Stimulated activated CD4-positive, alpha-beta T cell treated with anti-CD3 and anti-CD28 coated beads, Interleukin-12 subunit alpha, Interleukin-12 subunit beta, amount 100 ng/mL, for 4 hours (primary cell): Measurements from ENCODE around the gene ADGB.
A peak's percentile ranks its signal among the peaks of the same experiment; 100 is the strongest.
"Not testable (repeated sequence)": the region's sequence is repeated elsewhere in the genome, so short reads cannot be mapped to it uniquely, and the experiment has no call there.

Source experiments
- DNase-seq: peaks from one replicate; pipeline ENCODE4 v3.0.0-alpha.2; 2020

Gene ADGB

DNA sequence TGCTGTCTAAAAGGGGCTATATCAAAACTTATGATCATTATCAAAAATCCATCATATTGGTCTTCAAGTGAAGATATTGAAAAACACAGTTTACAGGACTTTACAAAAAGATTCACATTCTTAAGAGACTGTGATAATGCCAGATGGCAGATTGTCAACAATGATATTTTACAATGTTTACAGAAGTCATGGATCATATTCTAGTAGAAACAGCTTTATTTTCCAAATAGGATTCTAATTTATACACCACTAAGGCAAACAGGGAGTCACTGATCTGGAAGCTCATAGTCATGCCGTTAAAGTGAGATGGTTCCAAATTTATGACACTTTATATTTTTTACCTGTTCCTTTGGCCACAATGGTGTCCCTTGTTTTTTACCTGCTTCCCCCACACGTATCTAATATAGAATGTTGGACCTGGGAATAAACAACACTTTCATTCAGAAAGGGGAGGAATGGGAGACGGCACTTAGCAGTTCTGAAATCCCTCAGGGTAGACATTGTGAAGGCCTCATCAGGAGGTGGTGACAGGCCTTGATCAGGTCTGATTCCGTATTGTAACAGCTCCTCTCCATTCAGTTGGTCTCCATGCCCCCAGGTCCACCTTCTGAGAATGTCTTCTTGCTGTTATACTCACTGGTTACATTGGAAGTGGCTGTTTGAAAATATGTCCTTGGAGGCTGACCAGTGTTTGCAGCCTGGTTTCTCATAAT is 228.6 kb downstream of the ADGB start:
- DNase-seq, result no peak

DNA sequence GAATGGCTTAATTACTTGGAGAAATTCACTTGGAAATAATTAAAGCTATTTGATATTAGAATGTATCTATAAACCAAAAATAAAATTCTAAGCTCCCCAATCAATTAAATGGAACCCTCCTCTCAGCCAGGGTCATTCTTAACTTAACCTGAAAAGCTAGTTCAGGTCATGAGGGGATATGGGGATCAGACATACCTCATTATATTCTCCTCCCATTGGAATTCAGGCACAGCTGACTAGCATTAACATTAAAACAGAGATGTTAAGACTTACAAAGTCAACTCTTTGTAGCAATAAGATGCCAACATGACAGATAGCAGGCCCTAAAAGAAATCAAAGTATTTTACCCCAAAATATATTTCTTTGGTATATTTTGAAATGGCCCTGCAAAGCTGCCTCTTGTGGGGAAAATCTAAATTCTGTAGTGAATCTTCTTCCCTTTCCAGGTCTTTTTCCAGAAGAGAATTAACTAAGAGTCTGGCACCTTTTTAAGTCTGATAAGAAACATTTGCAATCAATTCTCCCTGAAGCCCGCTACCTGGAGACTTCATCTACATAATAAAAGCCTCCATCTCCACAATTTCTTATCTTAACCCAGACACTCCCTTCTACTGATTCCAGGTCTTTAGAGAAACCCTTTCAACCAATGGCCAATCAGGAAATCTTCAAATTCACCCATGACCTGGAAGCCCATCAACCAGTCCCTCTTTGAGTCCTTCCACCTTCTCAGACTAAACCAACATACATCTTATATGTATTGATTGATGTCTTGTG is 231.2 kb downstream of the ADGB start:
- no peak for DNase-seq

DNA sequence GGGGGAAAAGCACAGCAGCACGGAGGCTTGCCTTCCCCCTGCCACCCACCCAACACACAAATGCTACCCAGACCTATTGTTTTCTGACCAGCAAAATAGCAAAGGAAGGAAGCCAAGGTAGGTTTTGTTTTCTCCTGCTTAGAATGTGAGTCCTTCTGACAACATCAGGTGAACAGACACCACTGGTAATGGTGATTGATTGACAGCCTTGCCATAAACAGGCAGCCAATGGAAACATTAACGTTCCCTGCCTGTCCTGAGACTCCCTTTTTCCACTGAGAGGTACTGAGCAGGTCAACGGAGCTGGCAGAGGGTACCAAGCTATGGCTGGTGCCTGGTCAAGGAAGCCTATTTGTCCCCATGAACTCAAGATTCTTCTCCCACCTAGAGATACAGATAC is 234.4 kb downstream of the ADGB start:
- DNase-seq, result no peak

DNA sequence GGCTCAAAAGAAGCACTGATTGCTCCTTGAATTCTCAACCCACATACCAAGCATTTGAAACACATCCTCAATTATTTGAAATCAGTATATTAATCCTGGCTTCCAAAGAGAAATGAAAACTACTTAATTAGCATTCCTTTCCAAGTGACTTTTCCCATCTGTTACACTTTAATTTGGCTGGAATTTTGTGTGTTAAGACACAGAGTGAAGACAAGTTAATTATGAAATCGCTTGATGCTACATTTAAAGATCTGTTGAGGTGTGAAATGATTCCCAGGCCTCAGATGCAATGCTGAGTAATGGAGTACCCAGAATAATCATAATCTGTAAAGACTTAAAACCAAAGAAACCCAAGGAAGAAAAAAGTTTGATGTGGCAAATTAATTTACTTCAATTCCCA is 241.4 kb downstream of the ADGB start:
- DNase-seq, result no peak

DNA sequence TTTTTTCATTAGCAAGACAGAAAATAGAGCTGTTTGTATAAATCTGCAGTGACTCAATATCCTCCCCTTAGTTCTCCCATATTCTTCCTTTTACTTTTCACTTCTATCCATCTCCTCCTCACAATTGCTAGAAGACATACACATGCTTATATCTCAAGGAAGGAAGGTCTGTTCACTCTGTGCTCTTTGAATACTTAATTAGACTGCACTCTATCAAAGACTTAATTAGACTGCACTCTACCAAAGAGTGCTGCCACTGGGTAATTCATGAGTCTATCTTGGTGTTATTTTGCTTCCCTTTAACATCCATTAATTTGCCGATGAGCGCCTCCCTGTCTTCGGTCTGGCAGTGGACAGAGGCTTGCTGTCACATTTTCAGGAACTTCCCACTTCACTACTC is 241.9 kb downstream of the ADGB start:
- no peak for DNase-seq

DNA sequence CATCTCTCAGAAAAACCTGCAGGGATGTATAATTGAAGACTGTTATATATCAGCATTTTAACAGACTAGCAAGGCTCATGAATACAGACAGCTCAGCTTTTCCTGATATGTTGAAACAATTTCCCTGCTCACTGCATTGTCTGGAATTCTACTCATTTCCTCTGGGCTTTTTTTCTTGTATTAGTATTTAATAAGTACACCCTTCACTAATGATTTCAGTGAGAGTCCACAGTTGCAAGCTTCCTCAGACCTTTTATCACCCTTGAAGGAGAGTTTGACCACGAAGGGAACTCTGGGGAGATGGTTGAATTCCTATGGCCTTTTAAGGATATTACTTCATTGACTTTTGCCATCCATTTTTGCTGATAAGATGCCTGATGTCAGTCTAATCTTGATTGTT is 248.7 kb downstream of the ADGB start:
- DNase-seq, result no peak

DNA sequence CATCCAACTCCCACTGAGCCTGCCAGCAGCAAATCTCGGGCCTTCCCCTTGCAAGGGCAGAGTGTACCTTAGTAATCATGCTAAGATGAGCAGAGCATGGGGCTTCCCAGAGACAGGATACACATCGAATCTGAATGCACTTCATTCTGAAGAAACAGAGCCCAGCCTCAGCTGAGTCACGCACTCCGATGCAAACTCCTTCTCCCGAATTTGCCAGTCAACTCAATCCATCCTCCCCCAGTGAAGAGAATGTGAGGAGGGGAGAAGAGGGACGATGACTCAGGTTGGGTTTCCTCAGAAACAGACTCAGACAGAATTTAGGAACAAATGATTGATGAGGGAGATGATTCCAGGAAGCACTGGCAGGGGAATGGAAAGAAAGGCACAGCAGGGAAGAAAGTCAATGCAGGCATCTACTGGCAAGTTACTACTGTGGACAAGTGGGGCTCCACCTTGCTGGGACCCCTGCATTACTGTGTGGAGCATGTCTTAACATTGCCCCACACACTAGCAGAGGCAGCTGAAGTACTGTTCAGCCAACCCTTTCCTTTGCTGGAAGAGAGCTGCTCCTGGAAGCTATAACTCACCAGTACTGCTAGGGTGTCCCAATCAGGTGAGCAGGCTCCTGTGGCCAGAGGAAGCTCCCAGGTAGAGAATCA is 251.6 kb downstream of the ADGB start:
- no peak for DNase-seq

DNA sequence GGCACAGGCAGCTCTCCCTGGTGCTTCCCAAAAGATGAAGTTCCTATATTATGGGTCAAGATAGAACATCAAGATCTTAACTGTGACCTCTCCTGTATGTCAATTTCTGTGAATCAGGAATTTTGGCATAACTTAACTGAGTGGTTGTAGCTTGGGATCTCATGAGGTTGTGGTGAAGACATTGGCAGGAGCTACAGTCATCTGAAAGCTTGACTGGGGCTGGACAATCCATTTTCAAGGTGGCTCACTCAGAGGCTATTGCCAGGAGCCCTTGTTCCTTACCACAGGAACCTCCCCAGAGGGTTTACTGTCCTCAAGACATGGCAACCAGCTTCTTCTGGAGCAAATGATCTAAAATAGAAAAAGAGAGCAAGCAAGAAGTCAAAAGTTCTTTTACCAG is 252.2 kb downstream of the ADGB start:
- no peak for DNase-seq

DNA sequence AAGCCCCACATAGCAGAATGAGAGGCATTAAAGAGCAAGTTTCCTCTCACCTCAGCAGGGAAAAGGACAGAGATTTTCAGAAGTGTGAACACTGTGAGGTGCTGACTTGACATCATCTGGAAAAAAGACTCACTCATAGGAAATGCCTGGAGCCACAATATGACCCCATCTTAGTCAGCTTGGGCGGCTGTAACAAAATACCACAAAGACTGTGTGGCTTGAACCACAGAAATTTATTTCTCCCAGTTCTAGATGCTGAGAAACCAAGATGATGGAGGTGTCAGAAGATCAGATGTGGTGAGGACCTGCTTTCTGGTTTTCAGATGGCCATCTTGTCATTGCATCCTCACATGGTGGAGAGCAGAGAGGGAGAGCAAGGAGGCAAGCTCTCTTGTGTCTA is 253.1 kb downstream of the ADGB start:
- no peak for DNase-seq

DNA sequence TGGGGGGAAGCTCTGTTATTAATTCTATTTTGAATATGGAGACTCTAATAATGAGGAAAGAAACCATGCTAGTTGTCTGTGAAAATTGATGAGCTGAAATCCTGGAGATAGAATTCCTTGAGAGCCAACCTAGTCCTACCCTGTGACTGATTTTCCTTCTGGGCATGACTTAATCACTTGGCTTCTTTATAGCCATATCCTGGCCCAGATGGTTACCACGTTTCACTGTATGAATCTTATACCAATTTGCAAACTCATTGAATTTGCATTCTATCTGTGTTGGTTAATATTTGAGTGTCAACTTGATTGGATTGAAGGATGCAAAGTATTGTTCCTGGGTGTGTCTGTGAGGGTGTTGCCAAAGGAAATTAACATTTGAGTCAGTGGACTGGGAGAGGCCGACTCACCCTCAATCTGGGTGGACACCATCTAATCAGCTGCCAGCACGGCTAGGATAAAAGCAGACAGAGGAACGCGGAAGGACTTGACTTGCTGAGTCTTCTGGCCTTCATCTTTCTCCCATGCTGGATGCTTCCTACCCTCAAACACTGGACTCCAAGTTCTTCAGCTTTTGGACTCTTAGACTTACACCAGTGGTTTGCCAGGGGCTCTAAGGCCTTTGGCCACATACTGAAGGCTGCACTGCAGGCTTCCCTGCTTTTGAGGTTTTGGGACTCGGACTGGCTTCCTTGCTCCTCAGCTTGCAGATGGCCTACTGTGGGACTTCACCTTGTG is 255.9 kb downstream of the ADGB start:
- DNase-seq, result not testable (repeated sequence)

DNA sequence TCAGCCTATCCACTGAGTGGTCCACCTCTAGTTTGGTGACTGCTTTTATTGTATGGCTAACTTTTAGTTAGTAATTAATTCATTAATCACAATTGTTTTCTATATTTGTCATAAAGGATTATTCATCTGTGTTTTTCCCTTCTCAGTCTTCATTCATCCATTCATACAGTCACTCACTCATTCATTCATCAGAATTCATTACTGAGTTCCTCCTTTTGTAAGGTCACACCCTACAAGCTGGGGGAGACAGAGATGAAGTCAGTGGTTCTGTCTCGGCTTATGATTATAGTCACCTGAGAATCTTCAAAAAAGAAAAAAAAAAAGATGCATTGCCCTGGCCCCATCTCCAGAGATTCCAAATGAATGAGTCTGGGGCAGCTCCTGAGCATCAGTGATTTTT is 257.1 kb downstream of the ADGB start:
- no peak for DNase-seq

DNA sequence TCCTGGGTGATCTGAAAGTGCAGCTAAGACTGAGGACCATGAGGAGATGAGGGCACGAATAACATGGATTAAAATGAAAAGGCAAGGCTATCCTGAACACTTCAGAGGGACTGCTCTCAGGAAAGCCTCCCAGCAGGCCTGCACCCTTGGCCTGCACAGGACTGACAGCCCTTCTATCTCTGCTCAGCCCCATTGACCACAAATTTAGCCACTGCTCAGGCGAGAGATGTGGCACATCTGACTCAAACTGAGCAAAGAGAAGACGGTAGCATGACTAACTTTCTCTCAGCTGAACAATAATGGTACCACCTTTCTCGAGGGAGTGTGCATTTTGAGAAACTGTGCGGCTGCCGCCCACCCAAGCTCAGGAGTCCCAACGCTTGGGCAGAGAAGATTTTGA is 257.5 kb downstream of the ADGB start:
- no peak for DNase-seq

DNA sequence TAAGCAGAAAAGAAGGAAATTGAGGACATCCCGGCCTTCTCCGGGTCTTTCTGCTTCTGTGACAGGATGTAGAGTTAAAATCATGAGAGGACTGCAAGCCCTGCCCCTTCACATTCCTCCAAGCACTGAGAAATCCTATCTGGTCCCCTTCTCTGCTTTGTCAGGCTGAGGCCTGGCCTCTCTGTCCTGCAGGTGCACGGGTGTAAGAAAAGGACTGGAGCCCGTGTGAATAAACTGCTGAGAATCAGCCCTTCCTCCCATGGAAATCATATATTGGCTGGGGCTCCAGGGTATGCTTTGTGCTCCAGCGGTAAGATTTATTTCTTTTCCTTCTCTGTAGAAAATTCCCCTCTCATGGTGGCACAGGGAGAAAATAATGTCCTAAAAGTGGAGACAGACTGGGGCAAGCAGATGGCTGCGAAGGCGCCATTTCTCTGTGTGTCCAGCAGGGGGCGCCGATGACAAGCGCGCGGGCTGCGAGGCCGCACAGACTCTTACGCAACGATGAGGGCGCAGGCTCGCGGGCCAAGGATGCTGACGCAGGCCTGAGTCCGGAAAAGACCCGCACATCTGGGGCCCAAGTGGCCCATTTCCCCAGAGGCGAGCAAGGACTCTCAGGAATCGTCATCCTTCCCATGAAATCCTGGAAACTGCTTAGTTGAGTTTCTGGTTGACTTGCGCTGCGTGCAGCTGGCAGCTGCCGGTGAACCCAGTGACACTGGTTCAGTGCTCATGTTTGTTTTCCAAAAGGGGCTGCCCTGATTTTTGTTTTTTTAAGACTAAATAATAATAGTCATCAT is 258.6 kb downstream of the ADGB start:
- peak; percentile 70 for DNase-seq

DNA sequence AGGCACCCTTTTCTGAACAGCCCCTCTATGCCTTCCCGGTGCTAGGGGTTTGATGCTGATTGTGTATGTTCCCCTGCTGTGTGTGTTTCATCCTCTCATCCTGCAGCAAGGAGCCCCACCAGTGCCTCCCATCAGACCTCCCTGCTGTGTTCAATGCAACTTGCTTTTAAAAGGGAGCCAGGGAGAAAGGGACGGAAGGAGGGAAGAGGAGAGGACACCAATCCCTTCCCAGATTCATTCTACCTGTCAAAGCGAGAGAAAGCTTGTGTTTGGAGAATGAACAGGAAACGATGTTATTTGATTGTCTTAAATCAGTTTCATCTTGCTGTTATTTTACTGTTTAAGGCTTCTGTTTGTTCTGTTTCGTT is 259.2 kb downstream of the ADGB start:
- DNase-seq, result no peak

DNA sequence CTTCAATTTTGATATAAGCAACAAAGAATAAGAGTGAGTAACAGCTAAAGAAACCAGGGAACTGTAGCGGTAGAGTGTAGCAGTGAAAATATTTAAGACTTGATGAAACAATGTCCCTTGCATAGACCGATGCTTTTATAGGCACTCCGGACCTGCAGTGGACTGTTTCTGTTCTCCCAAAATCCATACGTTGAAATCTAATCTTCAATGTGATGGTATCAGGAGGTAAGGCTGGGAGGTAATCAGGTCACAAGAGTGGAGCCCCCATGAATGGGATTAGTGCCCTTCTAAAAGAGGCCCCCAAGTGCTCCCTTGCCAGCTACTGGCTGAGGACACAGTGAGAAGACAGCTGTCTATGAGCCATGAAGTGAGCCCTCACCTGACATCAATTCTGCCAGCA is 260.4 kb downstream of the ADGB start:
- no peak for DNase-seq

DNA sequence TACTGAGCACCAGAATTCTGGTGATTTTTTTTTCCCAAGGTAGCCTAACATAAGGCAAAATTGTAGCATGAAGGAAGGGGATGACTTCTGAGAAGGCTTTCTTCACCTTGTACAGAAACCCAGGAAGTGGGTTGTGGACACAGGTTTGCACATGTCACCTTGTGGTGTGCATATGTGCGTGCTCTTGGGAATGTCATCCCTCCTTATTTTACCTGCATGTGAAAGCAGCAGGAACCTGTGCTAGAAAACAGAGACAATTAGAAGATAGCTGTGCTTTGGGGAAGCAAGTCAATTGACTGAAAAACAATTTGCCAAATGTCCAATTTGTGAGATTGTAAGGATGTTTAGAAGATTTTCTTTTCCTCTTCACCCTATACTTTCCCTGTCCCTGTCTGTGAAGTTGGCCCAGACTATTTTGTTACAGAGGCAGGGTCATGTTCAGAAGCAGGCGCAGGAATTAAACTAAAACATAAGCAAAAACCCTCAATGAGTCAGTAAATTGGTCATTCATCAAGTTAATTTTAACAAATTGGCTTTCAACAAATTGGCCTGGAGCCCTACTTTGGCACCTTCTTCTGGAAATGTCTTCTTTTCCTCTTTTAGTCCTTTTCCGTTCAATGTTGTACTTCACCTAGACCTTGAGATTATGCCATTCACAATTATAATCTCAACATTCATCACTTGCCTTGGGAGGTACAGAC is 261.2 kb downstream of the ADGB start:
- no peak for DNase-seq

DNA sequence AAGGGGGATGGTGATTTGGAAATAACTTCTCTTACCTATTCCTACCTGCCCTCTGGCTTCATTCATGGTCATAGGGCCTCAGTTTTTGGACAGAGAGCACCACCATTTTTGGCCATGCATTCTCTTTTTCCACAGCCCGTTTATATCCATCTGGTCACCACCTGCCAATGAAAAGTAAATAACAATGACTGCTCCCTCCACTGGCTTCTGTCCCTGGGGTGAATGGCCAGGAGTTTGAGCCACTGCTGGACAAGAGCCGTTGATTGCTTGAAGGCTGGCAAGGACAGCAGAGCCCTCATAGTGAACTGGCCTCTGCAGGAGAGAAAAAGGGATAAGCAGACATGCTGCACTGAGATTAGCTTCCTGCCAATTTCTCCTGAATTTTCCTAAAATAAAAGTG is 261.8 kb downstream of the ADGB start:
- no peak for DNase-seq

DNA sequence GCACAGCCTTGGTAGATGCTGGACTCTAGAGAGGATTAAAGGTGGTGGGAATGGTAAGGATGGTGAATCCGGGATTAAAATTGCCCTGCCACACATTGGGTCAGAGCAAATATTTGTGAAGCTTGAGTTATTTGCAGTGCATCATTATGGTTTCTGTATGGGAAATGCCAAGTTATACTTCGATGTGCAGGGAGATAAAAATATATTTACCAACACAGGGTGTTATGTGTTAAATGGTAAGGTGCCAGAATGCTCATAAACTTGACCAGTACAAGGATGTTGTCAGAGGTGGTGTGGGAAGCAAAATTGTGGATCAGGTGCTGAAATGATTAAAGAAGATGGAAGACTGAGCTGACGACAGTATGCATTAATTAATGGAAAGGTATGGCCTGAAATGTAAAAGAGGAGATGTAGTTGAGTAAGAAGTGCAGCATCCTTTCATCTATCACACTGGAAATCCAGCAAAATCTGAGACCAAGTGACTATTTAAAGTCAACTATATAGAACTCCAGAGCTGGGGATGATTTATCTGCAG is 262.3 kb downstream of the ADGB start:
- DNase-seq, result no peak

DNA sequence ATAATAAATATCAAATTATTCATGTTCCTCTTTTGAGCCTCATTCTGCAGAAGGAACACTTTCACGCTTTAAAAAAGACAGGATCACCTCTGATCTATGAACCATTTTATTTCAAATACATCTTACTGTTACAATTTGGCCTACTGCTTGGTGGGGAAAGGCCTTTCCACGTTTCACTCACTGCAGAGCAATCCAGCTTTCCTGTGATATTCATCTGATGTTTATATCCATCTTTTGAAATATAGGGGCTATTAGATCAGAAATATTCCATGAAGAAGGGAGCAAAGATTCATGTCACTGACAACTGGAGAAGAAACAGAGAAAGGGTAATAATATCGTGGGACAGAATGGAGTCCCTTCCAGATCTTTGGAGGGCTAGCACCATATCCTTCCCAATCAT is 262.9 kb downstream of the ADGB start:
- no peak for DNase-seq

DNA sequence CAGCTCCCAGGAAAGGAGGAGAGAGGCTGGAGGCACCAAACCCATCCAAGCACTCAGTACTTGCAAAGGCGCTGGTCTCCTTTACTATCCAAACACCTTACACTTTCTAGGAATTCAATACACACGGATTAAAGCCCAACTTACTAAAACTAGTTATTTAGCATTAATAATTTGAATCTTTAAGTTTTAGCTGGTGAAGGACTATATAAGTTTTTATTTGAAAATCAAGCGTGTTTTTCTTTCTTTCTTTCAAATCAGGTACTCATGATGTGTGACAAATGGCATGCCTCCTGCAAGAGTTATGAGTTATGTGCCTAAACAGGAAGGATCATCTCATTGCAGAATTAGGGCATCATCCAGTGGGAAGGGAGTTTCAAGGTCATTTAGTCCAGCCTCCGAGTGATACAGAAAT is 263.7 kb downstream of the ADGB start:
- DNase-seq, result no peak

DNA sequence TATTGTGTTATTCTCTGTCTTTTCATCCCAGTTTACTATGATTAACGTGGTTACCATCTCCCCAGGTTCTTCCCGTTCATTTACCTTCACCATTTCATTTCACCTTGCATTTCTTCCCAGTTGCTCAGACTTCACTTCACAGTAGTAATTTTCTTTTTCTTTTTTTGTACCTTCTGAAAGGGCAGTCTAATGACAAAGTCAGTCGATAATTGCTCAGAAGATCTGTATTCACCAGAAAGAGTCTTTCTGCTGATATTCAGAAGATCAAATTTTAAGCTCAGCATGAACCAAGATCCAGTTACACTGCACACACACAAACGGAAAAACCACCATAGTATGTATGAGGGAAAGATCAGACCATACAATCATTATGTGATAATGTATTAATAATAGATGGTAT is 265.5 kb downstream of the ADGB start:
- no peak for DNase-seq

DNA sequence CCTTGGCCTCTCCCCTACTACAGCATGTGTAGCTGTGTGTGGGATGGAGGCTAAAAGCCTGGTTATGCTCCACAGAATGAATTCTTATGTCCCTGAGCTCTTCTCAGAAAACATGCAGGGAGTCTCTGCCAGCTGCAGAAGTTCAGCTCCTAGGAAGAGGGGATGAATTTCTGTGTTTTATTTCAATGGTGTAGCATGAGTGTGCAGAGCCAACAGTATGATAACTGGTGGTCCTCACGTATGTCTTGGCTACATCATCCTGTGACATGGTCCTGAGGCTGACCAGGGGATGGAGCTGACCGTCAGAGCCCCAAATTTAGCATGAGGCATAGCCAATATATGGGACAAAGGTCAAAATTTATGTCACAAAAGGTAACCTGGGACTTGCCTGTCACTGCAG is 266.1 kb downstream of the ADGB start:
- no peak for DNase-seq
